ENCODE measurements around the gene NTNG2.

The NTNG2 gene

DNA sequence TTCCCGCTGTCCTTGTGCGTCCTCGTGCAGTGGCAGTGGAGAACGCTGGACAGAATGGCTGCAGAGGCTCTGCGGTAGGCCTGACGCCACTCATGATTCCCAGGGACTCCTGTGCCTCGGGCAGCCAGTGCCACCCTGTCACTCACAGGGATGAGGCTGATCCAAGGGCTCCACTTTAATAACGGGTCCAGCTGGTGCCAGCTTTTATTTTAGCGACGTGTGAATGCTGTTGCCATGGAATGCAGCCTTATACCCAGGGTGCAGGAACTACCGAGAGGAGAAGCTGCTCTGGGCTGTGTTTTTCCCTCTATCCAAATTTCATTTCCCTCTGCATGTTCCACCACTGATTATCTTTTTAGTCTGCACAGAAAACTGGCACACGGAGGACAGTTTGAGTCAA lies 15.8 kb upstream of the NTNG2 start:
- in situ Hi-C loops (cut with MboI; ENCODE audit: low sequenced_read_pairs) = no loop called here

DNA sequence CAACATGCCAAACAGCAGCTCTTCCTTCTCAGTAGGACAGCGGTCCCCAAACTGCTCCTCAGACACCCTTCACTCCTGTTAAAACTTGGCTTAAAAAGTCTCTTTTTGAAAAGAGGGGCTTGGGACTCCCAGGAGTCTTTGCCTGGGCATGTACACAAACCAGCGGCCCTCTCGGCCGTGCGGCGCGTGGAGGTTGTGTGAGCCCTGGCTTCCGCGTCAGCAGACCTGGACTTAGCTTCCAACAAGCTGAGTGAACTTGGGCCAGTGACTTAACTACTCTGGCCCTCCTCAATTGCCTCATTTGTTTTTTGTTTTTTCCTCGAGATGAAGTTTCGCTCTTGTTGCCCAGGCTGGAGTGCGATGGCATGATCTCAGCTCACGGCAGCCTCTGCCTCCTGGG lies 15.3 kb upstream of the NTNG2 start:
- in situ Hi-C loops (cut with MboI; ENCODE audit: low sequenced_read_pairs) = no loop called here

GRCh38 chr9:132147331-132147730 lies 14.5 kb upstream of the NTNG2 start:
- in situ Hi-C loops (cut with MboI; ENCODE audit: low sequenced_read_pairs) = no loop called here

GRCh38 chr9:132147839-132148238 lies 14.0 kb upstream of the NTNG2 start:
- in situ Hi-C loops (cut with MboI; ENCODE audit: low sequenced_read_pairs) = no loop called here

DNA sequence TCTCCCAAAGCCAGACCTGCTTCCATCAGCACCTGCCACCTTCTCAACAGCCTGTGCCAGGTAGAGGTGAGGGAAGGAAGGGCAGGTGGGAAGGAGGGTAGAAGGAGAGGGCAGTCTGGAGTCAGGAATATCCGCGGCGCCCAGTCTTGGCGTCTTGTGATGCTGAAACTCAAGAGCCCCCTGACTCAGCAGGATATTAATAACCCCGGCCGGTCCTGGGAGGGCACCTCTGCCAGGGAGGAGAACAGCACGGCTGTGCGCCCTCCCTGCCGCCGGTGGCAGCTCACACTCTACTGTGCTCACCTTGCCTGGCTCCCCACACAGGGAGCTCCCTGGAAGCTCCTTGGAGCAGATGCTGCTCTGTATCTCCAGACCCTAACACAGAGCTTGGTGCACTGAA lies 11.6 kb upstream of the NTNG2 start:
- in situ Hi-C loops (cut with MboI; ENCODE audit: low sequenced_read_pairs) = no loop called here

DNA sequence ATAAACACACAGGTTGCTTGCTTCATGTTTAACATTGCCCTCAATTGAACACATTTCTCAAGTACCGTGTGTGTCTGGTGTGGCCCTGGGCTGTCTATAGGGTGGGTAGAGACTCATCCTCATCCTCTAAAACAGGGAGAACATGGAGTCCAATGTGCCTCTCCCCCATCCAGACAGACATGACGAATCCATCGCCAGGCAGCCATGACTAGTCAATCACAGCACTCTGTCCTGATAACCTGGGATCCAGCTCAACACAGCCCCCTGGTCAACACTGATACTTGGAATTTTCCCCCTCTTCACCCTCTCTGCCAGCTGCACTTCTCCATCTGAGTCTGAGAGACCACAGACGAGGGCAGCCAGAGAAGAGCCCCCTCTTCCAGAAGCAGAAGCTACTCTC lies 10.7 kb upstream of the NTNG2 start:
- in situ Hi-C loops (cut with MboI; ENCODE audit: low sequenced_read_pairs) = no loop called here

- in situ Hi-C loops (cut with MboI; ENCODE audit: low sequenced_read_pairs) = no loop called here
Measured at GRCh38 chr9:132152231-132152630, 9.6 kb upstream of the NTNG2 start.

DNA sequence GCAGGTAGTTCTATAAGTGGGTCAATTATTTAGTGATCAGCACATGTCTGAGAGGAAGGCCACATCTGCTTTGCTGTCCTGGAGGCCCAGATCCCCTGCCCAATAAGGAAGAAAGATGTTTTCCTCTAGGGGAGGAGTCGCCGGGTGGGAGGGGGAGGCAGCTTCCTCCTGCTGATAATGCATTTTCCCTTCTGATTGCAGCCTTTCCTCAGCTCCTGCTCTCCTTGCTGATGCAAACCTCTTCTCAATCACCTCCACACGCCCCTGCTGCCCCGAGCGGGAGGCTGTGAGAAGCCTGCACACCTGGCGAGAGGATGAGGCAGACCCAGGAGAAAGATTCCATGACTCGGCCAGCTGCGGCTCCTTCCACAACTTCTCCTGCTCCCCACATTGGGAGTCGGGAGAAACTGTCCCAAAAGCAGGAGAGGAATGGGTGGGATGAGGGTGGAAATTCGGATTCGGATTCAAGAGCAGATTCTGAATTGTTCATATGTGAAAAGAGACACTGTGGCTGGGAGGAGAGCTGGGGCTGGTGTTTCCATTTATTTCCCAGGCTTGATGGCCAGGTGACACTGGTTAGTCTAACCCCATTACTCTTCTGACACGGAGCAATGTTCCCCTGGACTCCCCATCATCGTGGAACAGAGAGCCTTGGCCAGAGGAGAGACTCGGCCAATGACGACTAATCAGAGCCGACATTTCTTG lies 6.8 kb upstream of the NTNG2 start:
- in situ Hi-C loops (cut with MboI; ENCODE audit: low sequenced_read_pairs) = no loop called here

- in situ Hi-C loops (cut with MboI; ENCODE audit: low sequenced_read_pairs) = no loop called here
Measured at GRCh38 chr9:132155568-132155895, 6.3 kb upstream of the NTNG2 start.

GRCh38 chr9:132156262-132156661 lies 5.6 kb upstream of the NTNG2 start:
- in situ Hi-C loops (cut with MboI; ENCODE audit: low sequenced_read_pairs) = no loop called here

DNA sequence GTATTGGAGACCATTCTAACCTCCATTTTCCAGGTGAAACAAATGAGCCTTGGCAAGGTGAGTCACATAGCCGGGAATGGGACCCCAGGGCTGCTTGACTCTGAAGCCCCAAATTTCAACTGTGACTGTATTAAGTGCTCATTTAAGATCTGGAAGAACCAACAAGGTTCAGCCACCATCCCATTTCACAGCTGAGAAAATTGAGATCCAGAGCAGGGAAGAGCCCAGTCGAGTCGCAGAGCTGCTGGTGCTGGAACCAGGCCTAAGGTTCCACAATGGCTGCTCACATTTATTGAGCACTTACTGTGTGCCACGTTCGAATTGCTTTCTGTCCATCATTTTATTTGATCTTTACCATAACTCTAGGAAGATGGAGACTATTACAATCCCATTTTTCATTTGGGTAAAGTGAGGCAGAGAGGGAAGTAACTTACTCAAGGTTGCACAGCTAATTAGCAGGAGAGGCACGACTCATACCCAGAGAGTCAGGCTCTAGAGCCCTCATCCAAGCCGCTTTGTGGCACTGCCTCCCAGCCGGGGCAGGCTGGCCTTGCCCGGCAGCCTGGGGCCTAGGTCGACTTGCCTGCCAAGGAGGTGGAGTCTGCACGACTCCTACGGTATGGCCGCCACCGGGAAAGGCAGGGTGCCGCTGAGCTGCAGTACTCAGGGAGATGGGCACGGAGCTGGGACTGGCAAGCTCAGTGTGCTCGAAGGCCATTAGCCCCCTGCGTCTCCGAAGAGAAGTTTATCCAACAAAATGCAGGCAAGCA lies 4.3 kb upstream of the NTNG2 start:
- in situ Hi-C loops (cut with MboI; ENCODE audit: low sequenced_read_pairs) = no loop called here

DNA sequence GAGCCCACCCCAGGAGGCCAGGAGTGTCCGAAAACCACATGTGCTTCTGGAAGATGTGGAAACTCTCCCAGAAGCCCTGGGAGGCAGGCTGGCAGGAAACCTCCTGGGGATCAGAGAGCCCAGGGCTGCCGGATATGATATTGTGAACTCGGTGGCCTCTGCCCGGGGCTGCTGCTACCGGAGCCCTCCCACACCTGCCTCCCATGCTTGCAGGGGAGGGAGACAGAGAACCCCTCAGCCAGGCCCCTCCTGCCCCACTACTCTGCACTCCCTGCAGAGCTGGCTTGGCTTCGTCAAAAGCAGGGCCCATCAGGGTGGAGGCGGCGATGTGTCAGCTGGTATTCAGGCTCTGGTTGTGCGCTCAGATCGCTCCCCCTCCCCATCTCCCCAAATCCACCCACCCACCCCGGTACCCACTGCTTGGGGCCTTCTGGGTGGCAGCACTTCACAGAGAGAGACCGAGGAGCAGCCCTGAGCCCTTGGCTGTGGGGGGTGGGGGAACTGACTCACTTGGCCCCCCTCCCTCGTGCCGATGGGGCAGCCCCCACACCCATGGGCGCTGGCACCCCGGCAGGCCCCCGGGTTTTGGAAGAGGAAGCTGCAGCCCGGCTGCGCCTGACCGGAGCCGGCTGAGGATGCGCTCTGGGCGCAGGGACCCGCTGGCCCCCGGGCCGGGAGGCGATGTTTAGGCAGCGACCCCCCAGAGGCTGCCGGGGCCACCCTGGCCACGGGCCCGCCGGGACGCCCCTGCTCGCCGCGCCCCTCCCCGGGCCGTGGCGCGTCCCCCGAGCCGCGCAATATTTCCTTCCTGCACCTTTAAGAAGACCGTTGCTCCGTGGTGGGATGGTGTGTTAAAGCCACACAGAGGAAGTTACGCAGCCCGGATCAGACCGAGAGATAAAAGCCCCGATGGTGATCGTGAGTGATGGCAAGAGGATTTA lies 786 bp upstream of the NTNG2 start:
- in situ Hi-C loops (cut with MboI; ENCODE audit: low sequenced_read_pairs) = no loop called here

- in situ Hi-C loops (cut with MboI; ENCODE audit: low sequenced_read_pairs) = no loop called here
Measured at GRCh38 chr9:132162764-132163456, 1.1 kb downstream of the NTNG2 start.

- in situ Hi-C loops (cut with MboI; ENCODE audit: low sequenced_read_pairs) = no loop called here
Measured at GRCh38 chr9:132163457-132163875, 1.6 kb downstream of the NTNG2 start.

- in situ Hi-C loops (cut with MboI; ENCODE audit: low sequenced_read_pairs) = no loop called here
Measured at GRCh38 chr9:132163876-132164603, 2.2 kb downstream of the NTNG2 start.

GRCh38 chr9:132164604-132165362 lies 2.9 kb downstream of the NTNG2 start:
- in situ Hi-C loops (cut with MboI; ENCODE audit: low sequenced_read_pairs) = no loop called here

- in situ Hi-C loops (cut with MboI; ENCODE audit: low sequenced_read_pairs) = no loop called here
Measured at GRCh38 chr9:132166599-132166998, 4.7 kb downstream of the NTNG2 start.

- in situ Hi-C loops (cut with MboI; ENCODE audit: low sequenced_read_pairs) = no loop called here
Measured at GRCh38 chr9:132167192-132167591, 5.3 kb downstream of the NTNG2 start.

- in situ Hi-C loops (cut with MboI; ENCODE audit: low sequenced_read_pairs) = no loop called here
Measured at GRCh38 chr9:132168347-132168746, 6.5 kb downstream of the NTNG2 start.

GRCh38 chr9:132168851-132169250 lies 7.0 kb downstream of the NTNG2 start:
- in situ Hi-C loops (cut with MboI; ENCODE audit: low sequenced_read_pairs) = no loop called here
